Panc1 (cell line): ENCODE measurements around the gene TTLL6. TPM values are rescaled to one million over a fixed set of nuclear protein-coding genes. Genes with fewer than 3 reads are reported as not detected.

Source experiments
- ATAC-seq: fragments of 200-7000 bp; cut with Tn5 transposase; 2 replicates; pipeline ENCODE4 v1.9.1; 2020; ENCODE audit warnings: mild to moderate bottlenecking, moderate library complexity
- BruUV-seq: library from RNA; stranded (reverse); fragments of 400-500 nt; replicated peaks from 2 replicates; lab custom pipeline; 2021; lab: Mats Ljungman, UMichigan
- CTCF ChIA-PET: fragments of 300-600 bp; sonication (Branson Sonifier 250); formaldehyde crosslinking; loops from one replicate; lab custom pipeline; 2022; ENCODE audit warnings: antibody characterized with exemption; lab: Charles Lee
- POLR2A ChIA-PET: fragments of 300-600 bp; sonication (Branson Sonifier 250); formaldehyde crosslinking; loops from one replicate; lab custom pipeline; 2022; ENCODE audit warnings: antibody characterized with exemption; lab: Charles Lee
- DNase-seq: peaks from one replicate; pipeline ENCODE4 v3.0.0-alpha.2; 2010; ENCODE audit warnings: low read depth, low spot score
- H3K27ac ChIP-seq: 2 replicates; pipeline ENCODE4 v1.5.1; 2011; ENCODE audit warnings: mild to moderate bottlenecking, low read length, inconsistent platforms
- H3K27me3 ChIP-seq: fragments of 200-500 bp; sonication (Bioruptor generic); 2 replicates; pipeline ENCODE4 v1.6.0; 2014; ENCODE audit warnings: low read length, inconsistent platforms; ENCODE audit not compliant: control insufficient read depth, insufficient read depth
- H3K36me3 ChIP-seq: fragments of 200-500 bp; sonication (Bioruptor generic); 2 replicates; pipeline ENCODE4 v1.5.1; 2014; ENCODE audit warnings: inconsistent platforms, mild to moderate bottlenecking, low read length, moderate library complexity; ENCODE audit not compliant: control insufficient read depth, insufficient read depth
- H3K4me1 ChIP-seq: 2 replicates; pipeline ENCODE4 v1.5.1; 2011; ENCODE audit warnings: inconsistent platforms, mild to moderate bottlenecking, low read length, moderate library complexity; ENCODE audit not compliant: control insufficient read depth, insufficient read depth
- H3K4me3 ChIP-seq, 2 experiments: 2 replicates each; pipeline ENCODE4 v1.5.1; 2011 to 2012; ENCODE audit warnings: low read depth in 2 of 2, low read length in 2 of 2, mild to moderate bottlenecking in 2 of 2, inconsistent platforms in 1 of 2, moderate library complexity in 1 of 2
- H3K9me3 ChIP-seq: fragments of 200-500 bp; sonication (Bioruptor generic); 2 replicates; pipeline ENCODE4 v1.5.1; 2014; ENCODE audit warnings: low read depth, mild to moderate bottlenecking, inconsistent platforms, low read length, moderate library complexity; ENCODE audit not compliant: control insufficient read depth, insufficient read depth
- CTCF ChIP-seq: fragments of 450-650 bp; IDR thresholded peaks from 2 replicates; pipeline ENCODE4 v1.5.1; 2017; ENCODE audit warnings: mild to moderate bottlenecking
- POLR2AphosphoS5 ChIP-seq: IDR thresholded peaks from 2 replicates; pipeline ENCODE4 v1.6.1; 2012; ENCODE audit warnings: mild to moderate bottlenecking, low read depth, low read length, moderate library complexity
- REST ChIP-seq, 2 experiments: IDR thresholded peaks; 2 replicates each; pipeline ENCODE4 v1.6.1; 2011 to 2012; ENCODE audit warnings: low read depth in 2 of 2, control low read depth in 1 of 2, low read length in 1 of 2, mild to moderate bottlenecking in 1 of 2, moderate library complexity in 1 of 2; ENCODE audit not compliant: insufficient read depth in 1 of 2
- SIN3A ChIP-seq: IDR thresholded peaks from 2 replicates; pipeline ENCODE4 v1.6.1; 2012; ENCODE audit warnings: low read depth, mild to moderate bottlenecking, low read length, moderate library complexity, borderline replicate concordance; ENCODE audit not compliant: insufficient read depth
- TCF7L2 ChIP-seq: IDR thresholded peaks from 2 replicates; pipeline ENCODE4 v1.6.1; 2011; ENCODE audit warnings: mild to moderate bottlenecking, low read depth, low read length, inconsistent platforms
- in situ Hi-C: cut with HindIII; loops from 2 replicates; pipeline ENCODE4 v1.10.0; 2016; ENCODE audit warnings: low sequenced_read_pairs, low pct_unique_long_range_greater_than_20kb
- intact Hi-C: fragments of 100-400 bp; cut with micrococcal nuclease; formaldehyde crosslinking; loops from one replicate; pipeline ENCODE4 v1.10.0; 2022; ENCODE audit not compliant: unreplicated experiment
- microRNA-seq: library from miRNA; unstranded; fragments of <30 nt; microRNA quantifications from one replicate; pipeline ENCODE4 v1.1.0, GENCODE V29; 2020; ENCODE audit not compliant: unreplicated experiment
- total RNA-seq: library from RNA; stranded (reverse); gene quantifications from one replicate; pipeline ENCODE4 v1.2.1, GENCODE V29; 2021; ENCODE audit not compliant: unreplicated experiment

The TTLL6 gene
- total RNA-seq, 1 experiment from 2014 or later = 2.5 TPM

- Histone ChIP-seq H3K9me3 (no peaks in the 10 kb centered on the region), H3K4me1 (no peaks in the 10 kb centered on the region), H3K36me3 (no peaks in the 10 kb centered on the region), H3K4me3 (no peak overlapping the region), H3K27ac (no peak overlapping the region), H3K27me3 (no peaks in the 10 kb centered on the region; the same call in 1 of the 2 replicates)
- BruUV-seq = no TSS peak
- TF ChIP-seq TCF7L2 = no peak
- no peak for TF ChIP-seq REST (IDR thresholded peaks at IDR 0.05; ENCODE audit: insufficient read depth in 1 of 2, low read depth in 2 of 2, low read length in 1 of 2)
- TF ChIP-seq SIN3A = no peak
- TF ChIP-seq POLR2AphosphoS5 = no peak
- TF ChIP-seq CTCF = no peak
- POLR2A ChIA-PET = no interaction called here
- CTCF ChIA-PET = no interaction called here
- DNase-seq (no peak), ATAC-seq (no peak)
- intact Hi-C loops = no loop called here
- in situ Hi-C loops = no loop called here
These were observed 101.3 kb downstream of the TTLL6 start for GRCh38 chr17:48715496-48716399.

Small RNA genes within 50 kb of the gene (microRNA-seq; reads per million reads assigned to microRNA genes)
- not detected for gene MIR3185

Other genes with a start within 250 kb of the TTLL6 start
- gene HOXB4, start 238.9 kb downstream of the TTLL6 start, total RNA-seq = 27.9 TPM
- 127 TPM for gene HOXB3, start 227.0 kb downstream of the TTLL6 start, total RNA-seq
- 67.2 TPM for gene HOXB5, start 223.4 kb downstream of the TTLL6 start, total RNA-seq
- 196 TPM for gene HOXB6, start 212.2 kb downstream of the TTLL6 start, total RNA-seq
- gene HOXB7, start 206.2 kb downstream of the TTLL6 start, total RNA-seq = 44.0 TPM
- gene HOXB8, start 201.9 kb downstream of the TTLL6 start, total RNA-seq = 45.9 TPM
- 65.9 TPM for gene HOXB9, start 190.9 kb downstream of the TTLL6 start, total RNA-seq
- not detected for gene PRAC1, start 94.7 kb downstream of the TTLL6 start, total RNA-seq
- gene PRAC2, start 94.0 kb downstream of the TTLL6 start, total RNA-seq = not detected
- gene HOXB13, start 88.5 kb downstream of the TTLL6 start, total RNA-seq = 8.1 TPM
- gene CALCOCO2, start 13.8 kb upstream of the TTLL6 start, total RNA-seq = 282 TPM
- 296 TPM for gene ATP5MC1, start 75.6 kb upstream of the TTLL6 start, total RNA-seq
- gene UBE2Z, start 91.2 kb upstream of the TTLL6 start, total RNA-seq = 223 TPM
- gene SNF8, start 127.6 kb upstream of the TTLL6 start, total RNA-seq = 371 TPM
- 0.77 TPM for gene GIP, start 151.4 kb upstream of the TTLL6 start, total RNA-seq
- gene IGF2BP1, start 180.2 kb upstream of the TTLL6 start, total RNA-seq = 109 TPM